ENCODE data around the gene IRF2BP2.

IRF2BP2 gene

DNA sequence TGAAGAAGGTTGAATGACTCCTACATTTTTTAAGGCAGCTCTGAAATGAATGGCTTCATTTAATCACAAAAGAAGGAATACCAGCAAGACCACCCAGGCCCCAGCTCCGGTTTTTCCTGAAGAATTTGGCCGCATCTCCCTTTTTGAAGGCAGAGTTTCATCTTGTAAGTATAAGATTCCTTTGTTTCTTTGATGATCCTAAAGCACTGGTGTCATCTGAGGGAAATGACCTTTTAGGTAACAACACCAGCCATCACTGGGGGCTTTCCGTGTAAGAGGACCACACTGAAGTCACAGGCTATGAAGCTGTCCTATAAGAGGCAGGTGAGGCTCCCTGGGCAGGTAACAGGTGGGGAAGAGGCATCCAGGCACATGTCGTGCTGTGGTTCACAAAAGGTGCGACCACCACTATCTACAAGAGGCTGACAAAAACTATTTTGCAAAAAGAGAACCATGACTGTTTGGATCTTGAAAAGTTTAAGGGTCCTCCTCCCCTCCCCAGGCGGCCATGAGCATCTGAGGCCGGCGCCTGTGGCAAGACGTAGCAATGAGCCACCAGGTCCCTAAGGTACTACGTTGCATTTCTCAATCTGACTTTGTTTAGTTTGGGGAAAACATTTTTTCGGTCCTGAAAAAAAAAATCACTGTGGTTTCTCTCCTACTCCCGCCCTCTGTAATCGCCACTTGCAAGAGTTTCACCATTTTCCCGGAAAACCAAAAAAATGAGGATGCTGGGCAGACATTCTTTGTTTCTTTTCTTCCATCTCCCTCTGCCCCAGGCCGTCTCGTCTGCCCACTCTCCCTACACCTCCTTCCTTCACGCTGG is 46.3 kb upstream of the IRF2BP2 start:
- Histone ChIP-seq H4K91ac (ENCODE audit: low read depth, low read length, poor library complexity) (no peak overlapping the region), H3K9ac (ENCODE audit: low read depth, low read length, poor library complexity) (no peak overlapping the region), H3K27me3 (ENCODE audit: control insufficient read depth in 3 of 3, insufficient read depth in 3 of 3, low read depth in 1 of 3, low read length in 3 of 3) (no peaks in the 10 kb centered on the region), H2AK5ac (ENCODE audit: low read depth, low read length) (no peak overlapping the region), H3K4me1 (ENCODE audit: control insufficient read depth in 2 of 2, insufficient read depth in 1 of 2, low read depth in 1 of 2, low read length in 2 of 2) (peaks cover 3 to 4% of the 10 kb centered on the region in 2 donors), H3K4me3 (ENCODE audit: low read length in 2 of 2) (no peak overlapping the region), H2BK120ac (ENCODE audit: low read depth, low read length) (no peak overlapping the region), H2BK15ac (ENCODE audit: low read length) (no peak overlapping the region), H2BK12ac (ENCODE audit: low read length) (no peak overlapping the region), H3K14ac (ENCODE audit: low read length) (no peak overlapping the region), H3K9me3 (replicated peaks in 1 of 2; ENCODE audit: control insufficient read depth in 2 of 2, insufficient read depth in 1 of 2, low read depth in 1 of 2, low read length in 2 of 2) (no peaks in the 10 kb centered on the region), H3K79me1 (ENCODE audit: low read depth, low read length) (no peaks in the 10 kb centered on the region), H3K27ac (replicated peaks; ENCODE audit: low read length) (no peak overlapping the region), H3K4ac (ENCODE audit: low read length) (no peak overlapping the region), H2AFZ (ENCODE audit: low read length) (no peak overlapping the region), H3K36me3 (replicated peaks in 1 of 2; ENCODE audit: control insufficient read depth in 2 of 2, insufficient read depth in 2 of 2, low read length in 2 of 2) (no peaks in the 10 kb centered on the region), H3K4me2 (ENCODE audit: insufficient read depth, low read length, poor library complexity, severe bottlenecking) (no peak overlapping the region), H4K8ac (ENCODE audit: low read depth, low read length) (no peak overlapping the region), H3K18ac (ENCODE audit: low read length) (no peak overlapping the region), H3K23ac (ENCODE audit: low read depth, low read length, poor library complexity) (no peak overlapping the region), H2BK5ac (ENCODE audit: low read length) (no peak overlapping the region)
- no peak for DNase-seq (ENCODE audit: low spot score)
- no CpG with 5 or more reads among the region's 17 CpGs for WGBS, 2 donors (ENCODE audit: extremely low coverage in 2 of 2, insufficient read length in 2 of 2, insufficient replicate concordance in 1 of 2)

DNA sequence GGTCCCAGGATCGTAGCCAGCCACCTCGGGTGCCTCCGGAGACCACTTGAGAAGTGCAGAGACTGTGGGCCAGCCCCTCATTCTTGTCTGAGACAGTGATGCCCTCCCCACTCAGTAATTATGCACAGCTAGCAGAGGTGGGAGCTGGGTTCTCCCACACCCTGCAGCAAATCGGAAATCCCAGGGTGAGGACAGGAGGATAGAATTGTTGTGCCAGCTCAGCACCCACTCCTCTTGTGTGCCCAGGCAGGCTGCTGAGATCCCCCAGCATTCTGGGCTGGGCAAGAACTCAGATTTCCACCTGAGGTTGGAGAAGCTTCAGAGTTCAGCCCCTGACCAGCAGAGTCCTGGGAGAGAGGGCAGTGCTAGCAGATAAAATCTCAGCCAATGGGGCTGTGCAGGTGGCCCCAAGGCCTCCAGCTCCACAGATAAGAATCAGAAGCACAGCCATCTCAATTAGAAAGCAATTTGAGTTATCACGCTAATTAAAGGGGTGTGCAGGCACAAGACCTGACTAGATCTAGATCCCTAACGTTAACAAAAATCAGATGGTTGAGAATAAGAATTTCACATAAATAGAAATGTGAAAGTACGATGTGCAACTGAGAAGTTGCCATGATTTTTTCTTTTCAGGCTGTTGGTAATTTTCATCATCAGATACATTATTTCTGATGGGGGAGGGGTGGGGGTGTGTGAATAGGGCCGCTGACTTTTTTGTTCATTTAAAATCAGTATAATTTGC is 45.5 kb upstream of the IRF2BP2 start:
- WGBS, 2 donors (ENCODE audit: extremely low coverage in 2 of 2, insufficient read length in 2 of 2, insufficient replicate concordance in 1 of 2): no CpG with 5 or more reads among the region's 8 CpGs
- DNase-seq (ENCODE audit: low spot score): no peak
- Histone ChIP-seq H3K4me3 (ENCODE audit: low read length in 2 of 2) (no peak overlapping the region), H2AFZ (ENCODE audit: low read length) (peak overlapping the region; percentile 54), H3K4me2 (ENCODE audit: insufficient read depth, low read length, poor library complexity, severe bottlenecking) (no peak overlapping the region), H3K79me1 (ENCODE audit: low read depth, low read length) (no peaks in the 10 kb centered on the region), H2AK5ac (ENCODE audit: low read depth, low read length) (peak overlapping the region; percentile 6), H3K18ac (ENCODE audit: low read length) (peak overlapping the region; percentile 31), H3K36me3 (replicated peaks in 1 of 2; ENCODE audit: control insufficient read depth in 2 of 2, insufficient read depth in 2 of 2, low read length in 2 of 2) (no peaks in the 10 kb centered on the region), H2BK5ac (ENCODE audit: low read length) (no peak overlapping the region), H4K91ac (ENCODE audit: low read depth, low read length, poor library complexity) (no peak overlapping the region), H2BK15ac (ENCODE audit: low read length) (no peak overlapping the region), H2BK12ac (ENCODE audit: low read length) (no peak overlapping the region), H2BK120ac (ENCODE audit: low read depth, low read length) (no peak overlapping the region), H3K27me3 (ENCODE audit: control insufficient read depth in 3 of 3, insufficient read depth in 3 of 3, low read depth in 1 of 3, low read length in 3 of 3) (no peaks in the 10 kb centered on the region), H3K4ac (ENCODE audit: low read length) (no peak overlapping the region), H3K9ac (ENCODE audit: low read depth, low read length, poor library complexity) (no peak overlapping the region), H3K14ac (ENCODE audit: low read length) (no peak overlapping the region), H3K27ac (replicated peaks; ENCODE audit: low read length) (no peak overlapping the region), H3K9me3 (replicated peaks in 1 of 2; ENCODE audit: control insufficient read depth in 2 of 2, insufficient read depth in 1 of 2, low read depth in 1 of 2, low read length in 2 of 2) (no peaks in the 10 kb centered on the region), H3K23ac (ENCODE audit: low read depth, low read length, poor library complexity) (no peak overlapping the region), H4K8ac (ENCODE audit: low read depth, low read length) (peak overlapping the region; percentile 52), H3K4me1 (ENCODE audit: control insufficient read depth in 2 of 2, insufficient read depth in 1 of 2, low read depth in 1 of 2, low read length in 2 of 2) (peaks cover 3 to 4% of the 10 kb centered on the region in 2 donors)

DNA sequence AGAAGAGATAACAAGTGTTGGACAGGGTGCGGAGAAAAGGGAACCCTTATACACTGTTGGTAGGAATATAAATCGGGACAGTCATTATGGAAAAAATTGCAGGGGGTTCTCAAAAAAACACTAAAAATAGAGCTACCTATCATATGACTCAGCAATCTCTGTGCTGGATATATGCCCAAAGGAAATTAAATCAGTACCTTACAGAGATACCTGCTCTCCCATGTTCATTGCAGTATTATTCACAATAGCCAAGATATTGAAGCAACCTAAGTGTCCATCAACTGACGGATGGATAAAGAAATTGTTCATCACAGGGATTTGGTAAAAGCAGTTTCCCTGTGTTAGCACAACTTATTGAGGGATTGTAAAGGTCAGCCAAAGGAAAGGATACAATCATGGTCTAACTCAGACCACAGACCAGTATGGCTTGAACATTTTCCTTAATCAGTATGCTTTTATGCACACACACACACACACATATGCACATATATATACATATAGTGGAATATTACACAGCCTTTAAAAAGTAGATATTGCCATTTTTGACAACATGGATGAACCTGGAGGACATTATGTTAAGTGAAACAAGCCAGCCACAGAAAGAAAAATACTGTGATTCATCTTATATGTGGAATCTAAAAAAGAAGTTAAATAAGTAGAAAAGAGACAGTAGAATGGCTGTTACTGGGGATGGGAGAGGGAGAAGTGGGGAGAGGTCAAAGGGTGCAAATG is 44.2 kb upstream of the IRF2BP2 start:
- Histone ChIP-seq H3K79me1 (ENCODE audit: low read depth, low read length) (no peaks in the 10 kb centered on the region), H4K91ac (ENCODE audit: low read depth, low read length, poor library complexity) (no peak overlapping the region), H2AFZ (ENCODE audit: low read length) (no peak overlapping the region), H3K27me3 (ENCODE audit: control insufficient read depth in 3 of 3, insufficient read depth in 3 of 3, low read depth in 1 of 3, low read length in 3 of 3) (no peaks in the 10 kb centered on the region), H3K27ac (replicated peaks; ENCODE audit: low read length) (no peak overlapping the region), H2BK15ac (ENCODE audit: low read length) (no peak overlapping the region), H3K9me3 (replicated peaks in 1 of 2; ENCODE audit: control insufficient read depth in 2 of 2, insufficient read depth in 1 of 2, low read depth in 1 of 2, low read length in 2 of 2) (no peaks in the 10 kb centered on the region), H3K4me1 (ENCODE audit: control insufficient read depth in 2 of 2, insufficient read depth in 1 of 2, low read depth in 1 of 2, low read length in 2 of 2) (peaks cover 3 to 4% of the 10 kb centered on the region in 2 donors), H2BK120ac (ENCODE audit: low read depth, low read length) (no peak overlapping the region), H3K23ac (ENCODE audit: low read depth, low read length, poor library complexity) (no peak overlapping the region), H3K18ac (ENCODE audit: low read length) (no peak overlapping the region), H3K14ac (ENCODE audit: low read length) (no peak overlapping the region), H3K36me3 (replicated peaks in 1 of 2; ENCODE audit: control insufficient read depth in 2 of 2, insufficient read depth in 2 of 2, low read length in 2 of 2) (no peaks in the 10 kb centered on the region), H2BK12ac (ENCODE audit: low read length) (no peak overlapping the region), H3K4ac (ENCODE audit: low read length) (no peak overlapping the region), H2BK5ac (ENCODE audit: low read length) (no peak overlapping the region), H3K9ac (ENCODE audit: low read depth, low read length, poor library complexity) (no peak overlapping the region), H3K4me3 (ENCODE audit: low read length in 2 of 2) (no peak overlapping the region), H3K4me2 (ENCODE audit: insufficient read depth, low read length, poor library complexity, severe bottlenecking) (no peak overlapping the region), H4K8ac (ENCODE audit: low read depth, low read length) (no peak overlapping the region), H2AK5ac (ENCODE audit: low read depth, low read length) (no peak overlapping the region)
- DNase-seq (ENCODE audit: low spot score): no peak
- no CpG with 5 or more reads among the region's 3 CpGs for WGBS, 2 donors (ENCODE audit: extremely low coverage in 2 of 2, insufficient read length in 2 of 2, insufficient replicate concordance in 1 of 2)

Measured in neuronal stem cell (in vitro differentiated cells).